Cardiac muscle cell (in vitro differentiated cells and primary cell): Measurements from ENCODE around the gene OPN4. TPM values are rescaled to one million over a fixed set of nuclear protein-coding genes. Genes with fewer than 3 reads are reported as not detected.

ENCODE experiments used
- DNase-seq, 2 donors: peaks; one replicate each; pipeline versions ENCODE4 v3.0.0 to v3.0.0-alpha.2; 2010 to 2017; ENCODE audit warnings: low read depth in 1 of 2, low spot score in 1 of 2
- H3K27ac ChIP-seq: fragments of 200-600 bp; sonication (generic); 2 replicates; pipeline ENCODE4 v1.5.1; 2016
- H3K27me3 ChIP-seq: fragments of 200-600 bp; sonication (generic); 2 replicates; pipeline ENCODE4 v1.6.0; 2016; ENCODE audit warnings: control low read depth
- H3K36me3 ChIP-seq: fragments of 200-600 bp; sonication (generic); 2 replicates; pipeline ENCODE4 v1.5.1; 2016; ENCODE audit warnings: control low read depth
- H3K4me1 ChIP-seq: fragments of 200-600 bp; sonication (generic); 2 replicates; pipeline ENCODE4 v1.8.1; 2017; ENCODE audit warnings: low read depth, mild to moderate bottlenecking, mixed run types
- H3K4me3 ChIP-seq: fragments of 200-600 bp; sonication (generic); 2 replicates; pipeline ENCODE4 v1.5.1; 2016; ENCODE audit warnings: mild to moderate bottlenecking
- H3K9me3 ChIP-seq: fragments of 200-600 bp; sonication (generic); 2 replicates; pipeline ENCODE4 v1.5.1; 2017; ENCODE audit warnings: low read depth, mild to moderate bottlenecking, control low read depth
- polyA plus RNA-seq: library from polyadenylated mRNA; unstranded; fragments of >200 nt; fragmentation: Nextera tagmentation; extraction: Ambion mirVana; gene quantifications from 2 replicates; pipeline ENCODE4 v1.2.1, GENCODE V29; 2016
- total RNA-seq: library from RNA; depleted of rRNA; stranded (reverse); fragments of >200 nt; gene quantifications from 2 replicates; pipeline ENCODE4 v1.2.3, GENCODE V29; 2016
- TF ChIP-seq, protein P1 (sequence below): IDR thresholded peaks from 2 replicates; pipeline ENCODE4 v1.5.1; 2012; ENCODE audit warnings: low read depth, mild to moderate bottlenecking, low read length

OPN4 gene
- total and polyA plus RNA-seq, 2 experiments from 2014 or later: 0.18 TPM; not detected in 1

DNA sequence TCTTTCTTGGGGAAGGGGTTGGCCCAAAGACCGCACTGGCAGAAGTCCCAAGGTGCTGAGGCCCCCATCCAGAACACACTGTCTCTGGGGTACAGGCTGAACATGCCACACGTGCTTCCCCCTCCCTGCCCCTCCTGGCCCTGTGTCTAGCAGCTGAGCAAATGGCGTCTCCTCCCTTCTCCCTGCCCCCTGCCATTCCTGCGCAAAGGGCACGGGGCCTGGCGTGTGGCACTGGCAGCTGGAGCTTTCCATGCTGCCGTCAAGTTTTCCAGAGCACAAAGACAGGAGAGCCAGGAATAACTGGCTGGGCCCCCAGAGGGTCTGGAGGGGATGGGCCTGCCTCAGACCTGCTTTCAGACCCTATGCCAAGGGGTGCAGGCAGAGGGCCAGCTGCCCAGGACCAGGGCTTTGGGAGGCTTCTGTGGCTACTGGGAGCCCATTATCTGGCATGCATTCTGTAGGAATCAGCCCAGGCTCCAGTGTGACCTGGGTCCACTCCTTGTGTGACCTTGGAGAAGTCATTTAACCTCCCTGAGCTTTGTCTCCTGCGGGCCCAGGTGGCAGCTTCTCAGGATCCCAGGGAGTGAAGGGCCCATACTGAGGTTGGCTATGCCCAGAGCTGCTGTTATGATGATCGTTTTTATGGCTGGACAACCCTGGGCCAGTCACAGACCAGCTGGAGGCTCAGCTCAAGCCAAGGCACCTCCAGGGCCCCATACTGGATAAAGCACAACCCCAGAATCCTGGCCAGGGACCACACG is 13.3 kb downstream of the OPN4 start:
- TF ChIP-seq, protein P1, sequence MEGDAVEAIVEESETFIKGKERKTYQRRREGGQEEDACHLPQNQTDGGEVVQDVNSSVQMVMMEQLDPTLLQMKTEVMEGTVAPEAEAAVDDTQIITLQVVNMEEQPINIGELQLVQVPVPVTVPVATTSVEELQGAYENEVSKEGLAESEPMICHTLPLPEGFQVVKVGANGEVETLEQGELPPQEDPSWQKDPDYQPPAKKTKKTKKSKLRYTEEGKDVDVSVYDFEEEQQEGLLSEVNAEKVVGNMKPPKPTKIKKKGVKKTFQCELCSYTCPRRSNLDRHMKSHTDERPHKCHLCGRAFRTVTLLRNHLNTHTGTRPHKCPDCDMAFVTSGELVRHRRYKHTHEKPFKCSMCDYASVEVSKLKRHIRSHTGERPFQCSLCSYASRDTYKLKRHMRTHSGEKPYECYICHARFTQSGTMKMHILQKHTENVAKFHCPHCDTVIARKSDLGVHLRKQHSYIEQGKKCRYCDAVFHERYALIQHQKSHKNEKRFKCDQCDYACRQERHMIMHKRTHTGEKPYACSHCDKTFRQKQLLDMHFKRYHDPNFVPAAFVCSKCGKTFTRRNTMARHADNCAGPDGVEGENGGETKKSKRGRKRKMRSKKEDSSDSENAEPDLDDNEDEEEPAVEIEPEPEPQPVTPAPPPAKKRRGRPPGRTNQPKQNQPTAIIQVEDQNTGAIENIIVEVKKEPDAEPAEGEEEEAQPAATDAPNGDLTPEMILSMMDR: no peak
- Histone ChIP-seq H3K9me3 (no peaks in the 10 kb centered on the region), H3K4me3 (no peak overlapping the region)

DNA sequence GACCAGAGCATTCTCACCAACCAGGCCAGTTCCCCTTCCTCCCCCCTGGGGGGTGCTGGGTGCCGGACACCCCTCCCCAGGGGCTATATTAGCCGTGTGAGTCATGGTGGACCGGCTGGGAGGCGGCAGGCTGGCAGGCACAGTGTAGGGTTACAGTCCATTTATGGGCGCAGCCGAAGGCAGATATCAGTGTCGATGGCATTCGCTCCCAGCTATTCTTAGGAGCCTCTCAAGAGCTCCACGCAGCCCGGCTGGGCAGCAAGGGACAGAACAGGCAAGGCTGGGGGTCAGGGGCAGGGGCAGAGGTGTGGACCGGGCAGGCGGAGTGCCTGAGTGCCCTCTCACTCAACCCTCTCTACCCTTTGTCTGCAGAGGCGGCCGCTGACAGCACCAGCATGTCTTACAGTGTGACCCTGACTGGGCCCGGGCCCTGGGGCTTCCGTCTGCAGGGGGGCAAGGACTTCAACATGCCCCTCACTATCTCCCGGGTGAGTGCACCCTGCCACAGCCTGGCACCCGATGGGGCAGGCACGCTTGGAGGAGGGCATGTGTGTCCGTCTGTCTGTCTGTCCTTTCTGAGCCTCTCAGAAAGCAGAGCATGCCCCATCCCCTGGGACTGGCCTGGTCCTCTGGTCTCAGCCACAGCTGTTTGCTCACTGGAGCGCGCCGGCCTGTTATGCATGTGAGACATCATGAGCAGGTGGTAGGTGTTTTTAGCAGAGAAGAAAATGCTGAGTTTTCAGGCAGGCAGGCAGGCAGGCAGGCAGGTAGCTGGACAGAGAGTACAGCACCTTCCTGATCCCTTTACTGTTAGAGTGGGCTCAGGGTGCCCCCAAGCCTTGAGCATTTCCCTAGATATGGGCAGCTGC is 14.2 kb downstream of the OPN4 start, which contains the start of gene LDB3:
Gene LDB3 (plus strand): TSS at position 215 of the 869 bp plus-strand sequence. CDS start 181 bp downstream, at position 396.
- Histone ChIP-seq H3K27ac (peak within 1 kb of the TSS; percentile 100), H3K4me1 (peaks cover 69% of the 10 kb centered on the region), H3K36me3 (peaks cover 5% of the 10 kb centered on the region), H3K4me3 (peak within 1 kb of the TSS; percentile 59), H3K9me3 (no peaks in the 10 kb centered on the region), H3K27me3 (no peaks in the 10 kb centered on the region)
- TF ChIP-seq, protein P1: no peak
- peak; percentile 40 to 97 for DNase-seq

More for the DNA sequence above, 13.3 kb downstream of the OPN4 start:
- Histone ChIP-seq H3K27ac (peak overlapping the region; percentile 100), H3K27me3 (no peaks in the 10 kb centered on the region), H3K36me3 (no peaks in the 10 kb centered on the region), H3K4me1 (peaks cover 69% of the 10 kb centered on the region)
- no peak for DNase-seq

DNA sequence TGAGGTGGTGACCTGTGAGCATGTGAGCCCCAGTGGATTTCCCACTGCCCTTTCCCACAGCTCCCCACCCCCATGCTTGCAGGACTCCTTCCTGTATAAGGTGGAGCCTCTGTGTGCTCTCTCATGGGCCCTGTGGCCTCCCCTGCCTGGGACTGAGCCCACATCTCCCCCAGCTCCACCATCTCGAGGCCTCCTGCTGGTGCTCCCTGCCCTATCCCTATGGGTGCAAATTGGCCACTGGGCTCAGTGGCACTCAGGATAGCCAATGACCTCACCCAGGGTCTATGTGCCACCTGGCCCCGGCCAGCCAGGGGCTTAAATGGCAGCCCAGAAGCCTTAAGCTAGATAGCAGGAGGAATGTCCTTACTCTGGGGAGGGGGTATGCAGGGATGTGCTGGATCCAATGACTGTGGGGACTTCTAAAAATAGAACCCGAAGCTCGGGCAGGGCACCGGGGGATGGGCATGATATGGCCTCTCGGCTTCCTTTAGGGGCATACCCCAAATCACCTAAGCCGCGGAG is 16.0 kb downstream of the OPN4 start:
- TF ChIP-seq, protein P1: no peak
- H3K4me1 ChIP-seq: peaks cover 71% of the 10 kb centered on the region
- peak overlapping the region; percentile 59 for H3K4me3 ChIP-seq
- peak overlapping the region; percentile 100 for H3K27ac ChIP-seq
- DNase-seq: peak in 1 of 2 donors; percentile 58
- H3K27me3 ChIP-seq: no peaks in the 10 kb centered on the region
- peaks cover 16% of the 10 kb centered on the region for H3K36me3 ChIP-seq
- no peaks in the 10 kb centered on the region for H3K9me3 ChIP-seq

DNA sequence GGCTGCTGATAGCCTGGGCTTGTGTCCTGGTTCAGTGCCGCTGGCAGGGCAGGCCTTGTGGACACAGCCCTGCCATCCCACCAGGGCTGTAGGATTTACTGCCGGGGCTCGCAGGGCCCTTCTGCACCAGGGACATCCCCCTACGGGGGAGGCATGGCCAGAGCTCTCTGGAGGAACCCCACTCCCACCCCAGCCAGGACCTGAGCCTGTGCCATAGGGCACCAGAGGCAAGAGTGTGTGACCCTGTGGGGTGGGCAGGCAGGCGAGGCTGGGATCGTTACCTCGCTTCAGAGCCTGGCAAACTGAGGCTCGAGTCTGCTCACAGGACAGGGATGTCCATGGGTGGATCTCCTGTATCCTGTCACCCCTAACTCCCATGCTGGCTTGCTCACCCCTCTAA is 16.5 kb downstream of the OPN4 start:
- no peaks in the 10 kb centered on the region for H3K27me3 ChIP-seq
- no peaks in the 10 kb centered on the region for H3K9me3 ChIP-seq
- peak overlapping the region; percentile 100 for H3K27ac ChIP-seq
- peak overlapping the region; percentile 59 for H3K4me3 ChIP-seq
- peaks cover 16% of the 10 kb centered on the region for H3K36me3 ChIP-seq
- peaks cover 71% of the 10 kb centered on the region for H3K4me1 ChIP-seq
- DNase-seq: no peak
- TF ChIP-seq, protein P1: no peak

DNA sequence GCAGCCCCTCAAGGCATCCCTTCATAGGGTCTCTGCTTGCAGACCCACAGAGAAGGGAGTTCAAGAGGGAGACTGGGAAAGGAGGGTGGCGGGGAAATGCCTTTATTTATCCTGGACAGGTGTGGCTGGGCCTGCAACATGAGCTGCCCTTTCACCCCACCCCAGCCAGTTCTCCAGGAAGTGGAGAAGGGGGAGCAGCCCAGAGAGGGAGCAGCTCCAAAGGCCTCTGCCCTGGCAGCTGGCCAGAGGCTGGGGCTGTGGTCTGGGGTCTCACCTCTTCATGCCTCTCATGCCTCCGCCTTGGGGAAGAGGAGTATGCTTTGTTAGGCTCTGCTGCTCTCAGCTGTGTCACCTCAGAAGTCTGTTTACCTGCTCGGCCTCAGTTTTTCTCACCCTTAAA is 17.1 kb downstream of the OPN4 start:
- Histone ChIP-seq H3K36me3 (peaks cover 16% of the 10 kb centered on the region), H3K4me1 (peaks cover 71% of the 10 kb centered on the region), H3K4me3 (peak overlapping the region; percentile 59), H3K9me3 (no peaks in the 10 kb centered on the region), H3K27ac (peak overlapping the region; percentile 100), H3K27me3 (no peaks in the 10 kb centered on the region)
- TF ChIP-seq, protein P1: no peak
- DNase-seq: no peak
